ENCODE results near the gene SMAD9. TPM values are rescaled to one million over a fixed set of nuclear protein-coding genes. Genes with fewer than 3 reads are reported as not detected.

The SMAD9 gene
- total and polyA plus RNA-seq, 2 of the 13 experiments (the other 11 are each of a cell fraction or from before 2014, with no cell fraction given) = 4.2 to 7.7 TPM

- H3K4me1 ChIP-seq (ENCODE audit: insufficient read depth, low read length) = peaks cover 28% of the 10 kb centered on the region
- no peak for ATAC-seq
- no peak overlapping the region for H2AFZ ChIP-seq (ENCODE audit: low read length)
- in situ Hi-C loops (cut with HindIII; ENCODE audit: extremely low pct_ligation_motif_present, low pct_unique_long_range_greater_than_20kb) (no loop called here), intact Hi-C loops (cut with micrococcal nuclease; ENCODE audit: unreplicated experiment) (no loop called here)
- WGBS (ENCODE audit: low lambda C conversion rate) = 98% methylated on average over 4 of the region's 4 CpGs
- no peaks in the 10 kb centered on the region for H3K9me3 ChIP-seq (ENCODE audit: low read length)
- BruUV-seq (replicated peaks) = no TSS peak
- peaks cover 7 to 28% of the 10 kb centered on the region in 2 experiments; a peak in 4 of 5 replicates for H3K36me3 ChIP-seq (replicated peaks in 1 of 2; ENCODE audit: control insufficient read depth in 1 of 2, insufficient read depth in 2 of 2, low read length in 2 of 2)
- no peak overlapping the region for H3K4me3 ChIP-seq (replicated peaks in 1 of 3; ENCODE audit: insufficient read depth in 1 of 3, low read depth in 2 of 3, low read length in 3 of 3)
- POLR2A ChIA-PET = no interaction called here
- CTCF ChIA-PET (ENCODE audit: low intra/inter-chr PET ratio, low total read pairs) = no interaction called here
- H3K4me2 ChIP-seq (ENCODE audit: low read depth, low read length) = no peak overlapping the region
- FAIRE-seq = no peak
- TF ChIP-seq KLF13 (CRISPR knock-in tag; IDR thresholded peaks at IDR 0.05) (no peak), E2F5 (CRISPR knock-in tag; conservative IDR thresholded peaks at IDR 0.05) (no peak)
- no peaks in the 10 kb centered on the region for H4K20me1 ChIP-seq (ENCODE audit: insufficient read depth, low read length)
- no peak overlapping the region for H3K9ac ChIP-seq (ENCODE audit: insufficient read depth, low read depth, low read length)
- no peaks in the 10 kb centered on the region for H3K79me2 ChIP-seq (ENCODE audit: insufficient read depth, low read length)
- no peak for DNase-seq (ENCODE audit: low spot score)
- no peak overlapping the region for H3K27ac ChIP-seq (ENCODE audit: extremely low read length, insufficient read depth, low read length)
- no peaks in the 10 kb centered on the region for H3K27me3 ChIP-seq (ENCODE audit: control insufficient read depth in 1 of 2, insufficient read depth in 2 of 2, low read length in 2 of 2)
These were observed 44.6 kb downstream of the SMAD9 start for GRCh38 chr13:36875431-36875830.

- H4K20me1 ChIP-seq (ENCODE audit: insufficient read depth, low read length) = no peaks in the 10 kb centered on the region
- no TSS peak for BruUV-seq (replicated peaks)
- no peak overlapping the region for H2AFZ ChIP-seq (ENCODE audit: low read length)
- POLR2A ChIA-PET = no interaction called here
- in situ Hi-C loops (cut with HindIII; ENCODE audit: extremely low pct_ligation_motif_present, low pct_unique_long_range_greater_than_20kb) = no loop called here
- H3K4me3 ChIP-seq (replicated peaks in 1 of 3; ENCODE audit: insufficient read depth in 1 of 3, low read depth in 2 of 3, low read length in 3 of 3) = no peak overlapping the region
- DNase-seq (ENCODE audit: low spot score) (no peak), FAIRE-seq (no peak), ATAC-seq (no peak)
- H3K4me2 ChIP-seq (ENCODE audit: low read depth, low read length) = no peak overlapping the region
- CTCF ChIA-PET (ENCODE audit: low intra/inter-chr PET ratio, low total read pairs) = no interaction called here
- no peak overlapping the region for H3K27ac ChIP-seq (ENCODE audit: extremely low read length, insufficient read depth, low read length)
- intact Hi-C loops (cut with micrococcal nuclease; ENCODE audit: unreplicated experiment) = no loop called here
- no peaks in the 10 kb centered on the region for H3K9me3 ChIP-seq (ENCODE audit: low read length)
- no peaks in the 10 kb centered on the region for H3K79me2 ChIP-seq (ENCODE audit: insufficient read depth, low read length)
- peaks cover 10 to 31% of the 10 kb centered on the region in 2 experiments for H3K36me3 ChIP-seq (replicated peaks in 1 of 2; ENCODE audit: control insufficient read depth in 1 of 2, insufficient read depth in 2 of 2, low read length in 2 of 2)
- 98% methylated on average over 10 of the region's 10 CpGs for WGBS (ENCODE audit: low lambda C conversion rate)
- H3K27me3 ChIP-seq (ENCODE audit: control insufficient read depth in 1 of 2, insufficient read depth in 2 of 2, low read length in 2 of 2) = no peaks in the 10 kb centered on the region
- no peak overlapping the region for H3K9ac ChIP-seq (ENCODE audit: insufficient read depth, low read depth, low read length)
- H3K4me1 ChIP-seq (ENCODE audit: insufficient read depth, low read length) = peaks cover 35% of the 10 kb centered on the region
- TF ChIP-seq MIER2 (CRISPR knock-in tag; IDR thresholded peaks at IDR 0.05) = no peak
- TF ChIP-seq SAP130 (CRISPR knock-in tag; IDR thresholded peaks at IDR 0.05; ENCODE audit: low read depth) = no peak
- TF ChIP-seq KDM1A (CRISPR knock-in tag; IDR thresholded peaks at IDR 0.05) = no peak
- TF ChIP-seq NFIC (IDR thresholded peaks at IDR 0.05; ENCODE audit: low read length) = no peak
- TF ChIP-seq ZNF564 (CRISPR knock-in tag; IDR thresholded peaks at IDR 0.05) = no peak
- TF ChIP-seq FOSL1 (CRISPR knock-in tag; IDR thresholded peaks at IDR 0.05; ENCODE audit: borderline replicate concordance) = no peak
- no peak for TF ChIP-seq AGO1 (IDR thresholded peaks at IDR 0.05; ENCODE audit: low read depth, low read length, poor library complexity, severe bottlenecking)
- no peak for TF ChIP-seq ATF5 (CRISPR knock-in tag; IDR thresholded peaks at IDR 0.05; ENCODE audit: low read depth)
- no peak for TF ChIP-seq GRHL1 (CRISPR knock-in tag; conservative IDR thresholded peaks at IDR 0.05)
- TF ChIP-seq MAF1 (CRISPR knock-in tag; IDR thresholded peaks at IDR 0.05; ENCODE audit: borderline replicate concordance) = no peak
- no peak for TF ChIP-seq MAX (IDR thresholded peaks at IDR 0.05)
- no peak for TF ChIP-seq ZNF563 (CRISPR knock-in tag; IDR thresholded peaks at IDR 0.05)
- TF ChIP-seq KDM5B (CRISPR knock-in tag; IDR thresholded peaks at IDR 0.05; ENCODE audit: borderline replicate concordance) = no peak
- TF ChIP-seq ZNF251 (CRISPR knock-in tag; IDR thresholded peaks at IDR 0.05) = no peak
- TF ChIP-seq ZNF549 (CRISPR knock-in tag; IDR thresholded peaks at IDR 0.05) = no peak
- no peak for TF ChIP-seq ZNF7 (CRISPR knock-in tag; IDR thresholded peaks at IDR 0.05)
These were observed 47.4 kb downstream of the SMAD9 start for GRCh38 chr13:36872621-36873020.

All from HepG2 (cell line).